Stimulated activated CD4-positive, alpha-beta T cell treated with anti-CD3 and anti-CD28 coated beads, Interleukin-1b, Interleukin-23, amount 100 ng/mL, for 1 hour (primary cell): ENCODE data around the gene NR1H2.

Experiments used
- DNase-seq, 2 donors: peaks; one replicate each; pipeline ENCODE4 v3.0.0-alpha.2; 2020; ENCODE audit warnings: low read depth in 2 of 2

The NR1H2 gene

GRCh38 chr19:50401605-50402450, 25.6 kb downstream of the NR1H2 start:
- no peak for DNase-seq

GRCh38 chr19:50402544-50403301, 26.5 kb downstream of the NR1H2 start:
- DNase-seq: no peak

GRCh38 chr19:50406156-50406820, 30.0 kb downstream of the NR1H2 start:
- DNase-seq: no peak

- no peak for DNase-seq
These were observed 30.6 kb downstream of the NR1H2 start for GRCh38 chr19:50406829-50407228.

GRCh38 chr19:50409347-50409746, 33.1 kb downstream of the NR1H2 start:
- DNase-seq: no peak

GRCh38 chr19:50410109-50410508, 33.9 kb downstream of the NR1H2 start:
- no peak for DNase-seq

GRCh38 chr19:50412419-50412818, 36.2 kb downstream of the NR1H2 start:
- no peak for DNase-seq

GRCh38 chr19:50413096-50413495, 36.8 kb downstream of the NR1H2 start:
- DNase-seq: no peak

- no peak for DNase-seq
These were observed 37.3 kb downstream of the NR1H2 start for GRCh38 chr19:50413531-50413930.

GRCh38 chr19:50414864-50415660, 38.8 kb downstream of the NR1H2 start:
- peak; percentile 23 to 63 for DNase-seq

- DNase-seq: no peak
These were observed 39.4 kb downstream of the NR1H2 start for GRCh38 chr19:50415661-50416033.

- DNase-seq: no peak
These were observed 40.0 kb downstream of the NR1H2 start for GRCh38 chr19:50416034-50416977.

- DNase-seq: no peak
These were observed 41.1 kb downstream of the NR1H2 start for GRCh38 chr19:50417111-50418081.

GRCh38 chr19:50418176-50419021, 42.1 kb downstream of the NR1H2 start, which contains the start of gene SPIB:
TSS of gene SPIB (plus strand) at chr19:50418938. CDS start at chr19:50418963, 25 bp downstream.
- DNase-seq: no peak

GRCh38 chr19:50419022-50419579, 42.8 kb downstream of the NR1H2 start:
- DNase-seq: no peak

- no peak for DNase-seq
These were observed 43.4 kb downstream of the NR1H2 start for GRCh38 chr19:50419580-50420035.

- no peak for DNase-seq
These were observed 43.9 kb downstream of the NR1H2 start for GRCh38 chr19:50420127-50420526.

- DNase-seq: no peak
These were observed 44.6 kb downstream of the NR1H2 start for GRCh38 chr19:50420808-50421207.
